Mononuclear cell (primary cell): ENCODE measurements around the gene PPFIBP1. TPM values are rescaled to one million over a fixed set of nuclear protein-coding genes. Genes with fewer than 3 reads are reported as not detected.
"Not testable (repeated sequence)": the region's sequence is repeated elsewhere in the genome, so short reads cannot be mapped to it uniquely, and the experiment has no call there.

Experiments
- H3K27me3 ChIP-seq: 2 replicates; pipeline ENCODE4 v1.6.0; 2011; ENCODE audit warnings: low read length, control low read depth; ENCODE audit not compliant: insufficient read depth
- H3K4me1 ChIP-seq: 2 replicates; pipeline ENCODE4 v1.5.1; 2011; ENCODE audit warnings: mild to moderate bottlenecking, low read length, control low read depth; ENCODE audit not compliant: insufficient read depth
- H3K4me3 ChIP-seq: 2 replicates; pipeline ENCODE4 v1.5.1; 2011; ENCODE audit warnings: mild to moderate bottlenecking, low read length, moderate library complexity
- H3K9me3 ChIP-seq: 2 replicates; pipeline ENCODE4 v1.5.1; 2011; ENCODE audit warnings: low read depth, mild to moderate bottlenecking, control low read depth, low read length
- total RNA-seq: library from RNA; depleted of rRNA; stranded (reverse); fragments of >200 nt; gene quantifications from one replicate; pipeline ENCODE4 v1.2.3, GENCODE V29; 2012

The PPFIBP1 gene
- total RNA-seq, 1 donor, result 3.0 TPM

GRCh38 chr12:27524839-27525753 lies 1.1 kb downstream of the PPFIBP1 start:
- Histone ChIP-seq H3K9me3 (no peaks in the 10 kb centered on the region), H3K4me1 (peaks cover 24% of the 10 kb centered on the region), H3K4me3 (peak overlapping the region; percentile 16), H3K27me3 (no peaks in the 10 kb centered on the region)

GRCh38 chr12:27527512-27527911 lies 3.5 kb downstream of the PPFIBP1 start:
- Histone ChIP-seq H3K4me3 (no peak overlapping the region), H3K9me3 (no peaks in the 10 kb centered on the region), H3K27me3 (no peaks in the 10 kb centered on the region), H3K4me1 (peaks cover 29% of the 10 kb centered on the region)

GRCh38 chr12:27528788-27529187 lies 4.8 kb downstream of the PPFIBP1 start:
- no peaks in the 10 kb centered on the region for H3K27me3 ChIP-seq
- no peaks in the 10 kb centered on the region for H3K9me3 ChIP-seq
- no peak overlapping the region for H3K4me3 ChIP-seq
- H3K4me1 ChIP-seq, result peaks cover 21% of the 10 kb centered on the region

- no peaks in the 10 kb centered on the region for H3K27me3 ChIP-seq
- H3K9me3 ChIP-seq, result no peaks in the 10 kb centered on the region
- H3K4me1 ChIP-seq, result peaks cover 24% of the 10 kb centered on the region
- H3K4me3 ChIP-seq, result no peak overlapping the region
Measured at GRCh38 chr12:27530157-27530922, 6.3 kb downstream of the PPFIBP1 start.

GRCh38 chr12:27531896-27532295 lies 7.9 kb downstream of the PPFIBP1 start:
- peaks cover 23% of the 10 kb centered on the region for H3K4me1 ChIP-seq

GRCh38 chr12:27534060-27534764 lies 10.2 kb downstream of the PPFIBP1 start:
- no peaks in the 10 kb centered on the region for H3K27me3 ChIP-seq
- H3K9me3 ChIP-seq, result no peaks in the 10 kb centered on the region
- H3K4me1 ChIP-seq, result peaks cover 23% of the 10 kb centered on the region
- H3K4me3 ChIP-seq, result no peak overlapping the region

More at GRCh38 chr12:27531896-27532295, 7.9 kb downstream of the PPFIBP1 start:
- Histone ChIP-seq H3K27me3 (no peaks in the 10 kb centered on the region), H3K9me3 (no peaks in the 10 kb centered on the region), H3K4me3 (no peak overlapping the region)

GRCh38 chr12:27534765-27535161 lies 10.8 kb downstream of the PPFIBP1 start:
- peaks cover 23% of the 10 kb centered on the region for H3K4me1 ChIP-seq
- no peaks in the 10 kb centered on the region for H3K9me3 ChIP-seq
- no peak overlapping the region for H3K4me3 ChIP-seq
- no peaks in the 10 kb centered on the region for H3K27me3 ChIP-seq

GRCh38 chr12:27535318-27535717 lies 11.3 kb downstream of the PPFIBP1 start:
- Histone ChIP-seq H3K4me3 (no peak overlapping the region), H3K4me1 (peaks cover 23% of the 10 kb centered on the region), H3K9me3 (no peaks in the 10 kb centered on the region), H3K27me3 (no peaks in the 10 kb centered on the region)

- Histone ChIP-seq H3K27me3 (no peaks in the 10 kb centered on the region), H3K4me1 (peaks cover 18% of the 10 kb centered on the region), H3K9me3 (no peaks in the 10 kb centered on the region), H3K4me3 (no peak overlapping the region)
Measured at GRCh38 chr12:27537855-27538675, 14.1 kb downstream of the PPFIBP1 start.

- no peaks in the 10 kb centered on the region for H3K27me3 ChIP-seq
- no peaks in the 10 kb centered on the region for H3K9me3 ChIP-seq
- H3K4me3 ChIP-seq, result no peak overlapping the region
- H3K4me1 ChIP-seq, result peaks cover 11% of the 10 kb centered on the region
Measured at GRCh38 chr12:27539191-27539631, 15.2 kb downstream of the PPFIBP1 start.

- Histone ChIP-seq H3K27me3 (no peaks in the 10 kb centered on the region), H3K9me3 (no peaks in the 10 kb centered on the region), H3K4me1 (no peaks in the 10 kb centered on the region), H3K4me3 (no peak overlapping the region)
Measured at GRCh38 chr12:27541031-27541719, 17.2 kb downstream of the PPFIBP1 start.

GRCh38 chr12:27542628-27543027 lies 18.6 kb downstream of the PPFIBP1 start:
- H3K4me1 ChIP-seq, result no peaks in the 10 kb centered on the region
- H3K9me3 ChIP-seq, result no peaks in the 10 kb centered on the region
- H3K27me3 ChIP-seq, result no peaks in the 10 kb centered on the region
- H3K4me3 ChIP-seq, result no peak overlapping the region

GRCh38 chr12:27544858-27545257 lies 20.9 kb downstream of the PPFIBP1 start:
- peaks cover 14% of the 10 kb centered on the region for H3K4me1 ChIP-seq
- H3K27me3 ChIP-seq, H3K9me3 ChIP-seq, H3K4me3 ChIP-seq: not testable (repeated sequence)

GRCh38 chr12:27545665-27546064 lies 21.7 kb downstream of the PPFIBP1 start:
- Histone ChIP-seq H3K4me1 (peaks cover 18% of the 10 kb centered on the region), H3K4me3 (no peak overlapping the region), H3K9me3 (no peaks in the 10 kb centered on the region), H3K27me3 (no peaks in the 10 kb centered on the region)
